G401 (cell line): Measurements from ENCODE around the gene EYA2. TPM values are rescaled to one million over a fixed set of nuclear protein-coding genes. Genes with fewer than 3 reads are reported as not detected.
"Not testable (repeated sequence)": the region's sequence is repeated elsewhere in the genome, so short reads cannot be mapped to it uniquely, and the experiment has no call there.

Source experiments
- DNase-seq: peaks from one replicate; pipeline ENCODE4 v3.0.0-alpha.2; 2015; ENCODE audit warnings: low spot score
- in situ Hi-C: cut with HindIII; loops from 2 replicates; pipeline ENCODE4 v1.10.0; 2016; ENCODE audit warnings: low sequenced_read_pairs, mixed read lengths
- total RNA-seq: library from RNA; depleted of rRNA; stranded (reverse); fragments of >200 nt; shearing (Covaris generic); gene quantifications from 2 replicates; pipeline ENCODE4 v1.2.3, GENCODE V29; 2014

EYA2 gene
- total RNA-seq, 1 experiment from 2014 or later: not detected

DNA sequence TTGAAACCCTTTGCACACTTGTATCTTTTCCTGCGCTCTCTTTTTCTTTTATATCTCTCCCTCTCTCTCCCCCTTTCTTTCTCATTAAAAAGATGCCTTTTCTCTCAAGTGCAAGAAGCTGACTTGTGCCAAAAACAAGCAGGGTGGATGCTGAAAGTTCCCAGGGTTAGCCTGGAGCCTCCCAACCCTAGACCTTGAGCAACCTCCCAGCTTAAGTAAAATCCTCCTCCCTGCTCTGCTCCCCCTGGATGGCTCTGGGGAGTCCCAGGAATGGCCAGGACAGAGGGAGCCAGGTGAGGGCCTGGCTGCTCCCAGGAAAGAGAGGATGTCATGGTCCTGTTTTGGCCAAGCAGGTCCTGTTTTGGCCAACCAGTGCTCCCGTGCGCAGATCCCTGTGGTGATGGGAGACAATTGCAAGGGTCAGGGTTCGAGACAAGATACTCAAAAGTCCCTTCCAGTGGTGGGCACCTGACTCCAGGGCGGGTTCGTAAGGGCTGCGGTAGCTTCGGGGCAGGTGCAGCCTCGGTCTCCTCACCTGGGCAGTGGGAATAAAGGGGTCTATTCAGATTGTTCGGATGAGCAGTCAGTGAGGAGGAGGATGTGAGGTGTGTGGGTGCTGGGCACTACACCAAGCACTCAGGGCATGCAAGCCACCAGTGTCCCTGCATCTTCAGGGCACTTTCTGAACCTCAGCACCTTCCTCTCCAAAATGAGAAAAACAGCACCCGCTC, 49.4 kb downstream of the EYA2 start:
- in situ Hi-C loops: no loop called here
- no peak for DNase-seq

DNA sequence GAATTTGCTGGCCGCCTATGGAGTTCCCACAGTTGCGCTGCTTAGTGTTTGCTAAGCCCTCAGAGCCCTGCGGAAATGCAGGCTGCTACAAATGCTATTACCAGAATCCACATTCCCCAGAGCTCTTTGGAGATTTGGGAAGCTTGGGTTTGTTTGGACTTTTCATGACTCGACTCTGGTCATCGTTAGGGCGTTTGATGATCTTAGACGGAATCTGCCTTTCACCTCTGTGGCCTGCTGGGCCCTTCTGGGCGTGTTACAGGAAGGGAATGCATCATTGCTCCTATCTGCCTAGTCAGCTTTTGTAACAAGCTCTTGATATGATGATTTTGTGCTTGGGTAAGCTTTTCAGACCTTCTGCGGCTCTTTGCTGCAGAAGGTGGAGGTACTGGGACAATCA, 50.8 kb downstream of the EYA2 start:
- no peak for DNase-seq
- in situ Hi-C loops: no loop called here

DNA sequence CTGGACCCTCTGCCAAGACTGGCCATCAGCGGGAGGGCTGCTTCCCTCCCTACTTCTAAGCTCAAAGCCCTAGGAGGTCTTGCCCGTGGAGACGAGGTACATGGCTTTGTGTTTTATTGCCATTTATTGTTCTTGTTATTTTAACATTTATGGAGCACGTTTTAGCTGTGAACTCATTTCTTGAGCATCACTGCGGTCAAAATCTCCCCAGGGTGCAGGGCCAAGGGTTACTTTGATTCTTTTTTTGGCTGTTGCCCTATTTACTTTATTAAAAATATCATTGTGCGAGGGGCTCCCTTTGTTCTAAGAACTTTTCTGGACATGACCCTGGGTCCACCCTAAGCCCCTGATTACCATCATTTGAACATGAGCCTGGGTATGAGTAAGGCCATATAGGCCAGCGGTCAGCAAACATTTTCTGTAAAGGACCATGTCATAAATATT, 51.6 kb downstream of the EYA2 start:
- in situ Hi-C loops: no loop called here
- no peak for DNase-seq

DNA sequence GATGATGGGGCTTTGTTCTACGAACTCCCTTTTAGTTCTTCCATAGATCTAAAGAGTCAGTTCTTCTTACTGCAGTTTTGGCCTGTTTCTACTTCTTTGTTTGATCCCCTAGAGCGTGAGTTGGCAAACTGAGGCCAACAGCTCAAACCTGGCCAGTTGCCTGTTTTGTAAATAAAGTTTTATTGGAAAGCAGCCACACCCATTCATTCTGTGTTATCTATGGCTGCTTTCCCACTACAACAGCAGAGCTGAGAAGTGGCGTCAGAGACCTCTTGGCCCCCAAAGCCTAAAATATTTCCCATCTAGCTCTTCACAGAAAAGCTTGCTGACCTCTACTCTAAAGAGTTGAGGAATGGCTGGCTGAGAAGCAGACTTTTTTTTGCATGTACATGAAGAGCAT, 52.2 kb downstream of the EYA2 start:
- no peak for DNase-seq
- in situ Hi-C loops: no loop called here

DNA sequence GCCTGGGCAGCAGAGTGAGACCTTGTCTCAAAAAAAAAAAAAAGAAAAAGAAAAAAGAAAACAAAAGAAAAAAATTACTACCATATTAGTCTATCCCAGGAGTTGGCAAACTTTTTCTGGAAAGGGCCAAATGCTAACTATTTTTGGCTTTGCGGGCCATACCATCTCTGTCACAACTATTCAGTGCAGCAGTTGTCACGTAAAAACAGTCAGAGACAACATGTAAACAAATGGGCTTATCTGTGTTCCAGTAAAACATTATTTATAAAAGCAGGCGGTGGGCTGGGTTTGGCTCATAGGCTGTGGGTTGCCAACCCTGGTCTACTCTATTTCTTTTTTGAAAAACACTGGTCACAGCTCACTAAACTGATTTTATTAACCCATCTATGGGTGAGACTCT, 53.4 kb downstream of the EYA2 start:
- DNase-seq: no peak
- in situ Hi-C loops: no loop called here

- in situ Hi-C loops: no loop called here
- no peak for DNase-seq
These were observed 56.8 kb downstream of the EYA2 start for GRCh38 chr20:46951405-46951804.

- DNase-seq: no peak
- in situ Hi-C loops: no loop called here
These were observed 57.3 kb downstream of the EYA2 start for GRCh38 chr20:46951840-46952497.

DNA sequence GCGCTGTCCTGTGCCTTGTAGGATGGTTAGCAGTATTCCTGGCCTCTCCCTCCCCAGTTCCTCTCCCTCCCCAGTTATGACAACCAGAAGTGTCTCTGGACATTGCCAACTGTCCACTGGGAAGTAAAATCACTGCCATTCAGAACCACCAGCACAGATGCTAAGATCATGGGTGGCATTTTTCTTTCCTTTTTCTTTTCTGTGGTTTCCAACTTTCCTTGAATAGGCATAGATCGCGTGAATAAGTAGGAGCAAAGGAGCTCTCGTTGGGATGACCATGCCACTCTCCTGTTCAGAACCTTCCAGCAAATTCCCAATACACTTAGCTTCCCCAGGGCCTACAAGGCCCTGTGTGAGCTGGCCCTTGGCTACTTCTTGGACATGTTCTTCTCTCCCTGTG, 59.0 kb downstream of the EYA2 start:
- in situ Hi-C loops: no loop called here

DNA sequence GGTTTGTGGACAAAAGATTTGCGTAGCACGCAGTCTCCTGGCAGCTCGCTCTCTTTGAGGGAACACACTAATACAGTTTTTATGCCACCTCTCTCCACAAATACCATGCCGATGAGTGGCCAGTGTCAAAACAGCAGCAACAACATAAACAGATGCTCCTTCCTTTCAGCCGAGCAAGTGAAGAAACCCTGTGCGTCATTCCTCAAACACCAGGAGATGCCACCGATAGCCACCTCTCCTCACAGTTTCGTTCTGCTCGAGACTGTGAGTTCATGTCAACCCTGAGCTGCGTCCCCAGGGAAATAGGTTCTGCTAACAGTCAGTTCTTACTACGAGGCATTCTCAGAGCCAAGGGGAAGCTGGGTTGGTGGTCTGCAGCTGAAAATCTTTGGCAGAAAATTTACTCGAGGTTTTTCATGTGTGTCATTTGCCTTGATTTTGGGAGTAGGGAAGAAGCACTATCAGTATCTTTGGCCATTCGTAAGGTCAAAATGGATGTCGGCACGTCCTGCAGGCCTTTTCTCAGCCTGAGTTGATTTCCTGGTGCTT, 59.9 kb downstream of the EYA2 start:
- in situ Hi-C loops: no loop called here
- no peak for DNase-seq

More for the DNA sequence above, 59.0 kb downstream of the EYA2 start:
- no peak for DNase-seq

DNA sequence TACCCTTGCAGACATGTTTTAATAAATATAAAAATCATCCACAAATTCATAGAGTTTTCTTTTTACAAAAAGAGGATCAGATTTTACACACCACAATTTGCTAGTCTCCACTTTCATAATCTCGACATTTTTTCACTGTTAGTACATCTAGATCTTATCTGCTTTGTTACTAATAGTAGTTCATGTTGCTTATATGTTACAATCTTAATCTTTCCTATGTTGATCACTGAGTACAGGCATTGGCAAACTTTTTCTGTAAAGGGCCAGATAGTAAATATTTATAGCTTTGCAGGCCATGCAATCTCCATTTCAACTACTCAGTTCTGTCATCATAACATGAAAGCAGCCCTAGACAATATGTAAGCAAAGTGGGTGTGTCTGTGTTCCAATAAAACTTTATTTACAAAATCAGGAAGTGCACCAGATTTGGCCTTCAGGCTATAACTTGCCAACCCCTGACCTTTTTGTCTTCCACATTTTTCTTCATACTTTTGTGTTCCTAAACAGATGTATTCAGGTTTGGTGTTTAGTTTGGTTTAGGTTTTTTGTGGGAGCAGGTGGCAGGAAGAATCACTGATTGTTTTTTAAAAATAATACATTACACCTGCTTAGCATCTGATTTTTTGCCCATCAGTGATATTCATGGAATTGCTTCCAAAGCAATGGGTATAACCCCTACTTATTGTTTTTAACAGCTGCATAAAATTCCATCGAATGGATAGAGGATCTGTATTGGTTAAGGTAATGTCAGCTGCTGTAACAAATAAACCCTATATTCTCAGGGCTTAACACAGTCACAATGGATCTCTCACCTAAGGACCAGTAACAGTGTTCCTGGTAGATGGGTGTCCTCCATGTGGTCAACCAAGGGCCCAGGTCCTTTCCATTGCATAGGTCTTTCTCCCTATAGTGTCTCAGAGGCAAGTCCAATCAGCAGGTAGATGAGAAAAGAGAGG, 61.2 kb downstream of the EYA2 start:
- in situ Hi-C loops: no loop called here

GRCh38 chr20:46959081-46959692, 64.5 kb downstream of the EYA2 start:
- DNase-seq: no peak
- in situ Hi-C loops: no loop called here

More for the DNA sequence above, 61.2 kb downstream of the EYA2 start:
- no peak for DNase-seq

DNA sequence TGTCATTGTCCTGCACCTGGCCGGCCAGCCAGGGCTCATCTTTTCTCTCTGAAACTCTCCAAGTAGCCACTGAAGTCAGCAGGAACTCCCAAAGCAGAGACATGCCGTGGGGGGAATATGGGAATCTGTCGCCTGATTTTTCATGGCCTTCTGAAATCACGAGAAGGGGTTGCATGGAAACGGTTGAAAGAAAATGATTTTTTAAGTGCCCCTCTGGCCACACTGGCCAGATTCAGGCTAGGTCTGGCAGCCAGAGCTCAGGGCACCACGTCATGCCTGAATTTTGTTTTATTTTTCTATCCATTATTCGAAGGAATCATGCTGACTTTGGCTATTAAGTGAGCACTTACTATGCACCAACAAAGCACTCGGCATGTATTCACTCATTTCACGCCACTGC, 65.2 kb downstream of the EYA2 start:
- no peak for DNase-seq
- in situ Hi-C loops: no loop called here

- DNase-seq: no peak
- in situ Hi-C loops: no loop called here
These were observed 65.9 kb downstream of the EYA2 start for GRCh38 chr20:46960536-46960935.

GRCh38 chr20:46961968-46962367, 67.3 kb downstream of the EYA2 start:
- DNase-seq, in situ Hi-C loops: not testable (repeated sequence)

- DNase-seq: no peak
- in situ Hi-C loops: no loop called here
These were observed 68.0 kb downstream of the EYA2 start for GRCh38 chr20:46962452-46963195.

- in situ Hi-C loops: no loop called here
- no peak for DNase-seq
These were observed 68.5 kb downstream of the EYA2 start for GRCh38 chr20:46963196-46963529.

DNA sequence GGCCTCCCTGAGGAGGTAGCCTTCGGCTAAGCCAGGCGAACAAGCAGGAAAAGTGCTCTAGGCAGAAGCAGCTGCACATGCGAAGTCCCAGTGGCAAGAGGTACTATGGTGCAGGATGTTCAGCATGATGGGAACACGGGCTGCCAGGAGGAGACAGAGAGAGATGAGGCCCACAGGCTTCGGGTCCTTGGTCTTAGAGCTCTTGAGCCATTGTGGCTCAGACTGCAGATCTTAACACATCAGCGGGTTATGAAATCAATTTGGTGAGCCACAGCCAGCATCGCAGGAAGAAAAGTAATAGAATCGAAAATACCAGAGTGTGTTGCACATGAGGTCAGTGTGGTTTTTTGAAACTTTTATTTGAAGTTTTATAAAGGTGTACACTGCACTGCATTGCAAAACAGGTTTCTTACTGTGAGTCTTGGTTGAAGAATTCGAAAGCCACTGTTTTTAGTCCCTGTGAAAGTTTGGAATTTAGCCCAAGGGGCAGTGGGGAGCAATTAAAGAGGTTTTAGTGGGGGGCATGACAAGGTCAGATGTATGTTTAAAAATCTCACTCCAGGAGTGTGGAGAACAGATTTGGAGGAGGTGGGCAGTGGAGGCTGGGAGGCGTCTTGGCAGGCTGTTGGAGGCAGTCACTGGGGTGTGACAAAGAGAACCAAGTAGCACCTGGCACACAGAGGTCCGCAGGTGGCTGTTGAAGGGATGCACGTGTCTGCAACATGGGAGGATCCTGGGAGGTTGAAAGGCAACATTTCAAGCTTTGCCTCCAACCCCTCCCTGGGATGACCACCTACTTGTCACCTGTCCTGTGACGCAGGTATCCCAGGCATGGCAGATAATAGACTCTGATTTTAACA, 69.3 kb downstream of the EYA2 start:
- no peak for DNase-seq
- in situ Hi-C loops: no loop called here
